ENCODE measurements around the gene MXRA7. TPM values are rescaled to one million over a fixed set of nuclear protein-coding genes. Genes with fewer than 3 reads are reported as not detected.
"Not testable (repeated sequence)": the region's sequence is repeated elsewhere in the genome, so short reads cannot be mapped to it uniquely, and the experiment has no call there.

MXRA7 gene
- total RNA-seq, 1 donor from 2014 or later, result 88.0 TPM

DNA sequence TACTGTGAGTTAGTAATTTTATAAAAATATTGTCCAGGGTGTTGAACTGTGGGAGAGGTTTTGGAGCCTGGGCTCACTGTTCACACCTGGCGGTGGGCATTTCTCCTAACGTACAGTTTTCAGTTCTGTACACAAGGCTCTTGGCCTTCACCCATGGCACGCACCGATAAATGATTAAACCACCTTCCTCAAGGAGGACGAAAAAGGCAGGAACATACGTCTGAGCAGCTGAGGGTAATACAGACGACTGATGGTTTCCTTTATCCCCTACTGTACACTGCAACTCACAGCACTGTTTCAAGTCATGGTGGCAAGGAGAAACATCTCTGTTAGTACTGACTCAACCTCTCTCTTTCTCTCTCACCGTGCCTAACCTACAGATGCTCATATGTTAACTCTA is 65.8 kb downstream of the MXRA7 start:
- DNase-seq (ENCODE audit: low read depth, low spot score), result no peak

DNA sequence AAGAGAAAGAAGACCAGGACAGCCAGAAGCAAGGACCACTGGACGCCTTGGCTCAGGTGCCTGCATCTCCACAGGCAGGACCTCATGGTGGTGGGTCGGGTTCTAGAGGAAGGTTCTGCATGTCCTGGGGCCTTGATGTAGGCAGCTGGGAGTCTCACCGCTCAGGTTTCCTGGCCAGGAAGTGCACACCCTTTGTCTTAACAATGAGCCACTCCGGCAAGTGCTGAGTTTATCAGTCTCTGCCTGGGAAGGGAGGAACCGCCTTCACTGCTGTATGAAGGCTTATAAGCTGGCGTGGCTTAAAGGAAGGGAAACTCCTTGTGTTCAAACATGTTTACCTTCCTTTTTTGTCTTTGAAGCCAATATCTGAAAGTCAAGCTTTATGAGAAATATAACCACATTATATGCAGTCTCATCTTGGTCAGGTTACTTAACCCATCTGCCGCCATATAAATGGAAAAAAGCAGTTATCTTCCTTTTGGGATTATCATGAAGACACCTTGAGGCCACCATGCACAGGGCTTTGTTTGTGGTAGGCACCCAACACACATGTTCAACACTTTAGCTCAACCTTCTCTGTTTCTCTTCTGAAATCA is 67.1 kb downstream of the MXRA7 start, which contains the start of gene ST6GALNAC1:
Gene ST6GALNAC1 (minus strand): TSS at position 205 of the 596 bp plus-strand sequence. CDS start 119 bp downstream, at position 86.
- no peak for DNase-seq (ENCODE audit: low read depth, low spot score)

DNA sequence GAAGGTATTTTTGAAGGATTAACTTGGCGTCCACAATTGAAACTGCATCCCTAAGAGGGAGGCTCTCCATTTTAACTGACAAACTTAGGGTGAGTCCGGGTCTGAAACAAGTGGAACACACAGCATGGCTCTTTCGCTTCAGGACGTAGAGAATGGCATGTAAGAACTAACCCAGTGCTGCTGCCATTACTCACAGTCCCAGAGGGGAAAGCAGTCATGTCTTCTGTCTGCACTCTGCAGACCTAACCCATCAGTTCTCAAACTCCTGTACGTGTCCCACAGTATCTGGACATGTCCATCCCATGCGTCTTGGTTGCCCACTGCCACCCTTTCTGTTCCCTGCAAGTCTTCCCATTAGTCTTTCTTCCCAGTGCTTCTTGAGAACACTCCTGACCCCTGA is 67.8 kb downstream of the MXRA7 start:
- no peak for DNase-seq (ENCODE audit: low read depth, low spot score)

- no peak for DNase-seq (ENCODE audit: low read depth, low spot score)
These were observed 68.7 kb downstream of the MXRA7 start for GRCh38 chr17:76642032-76642561.

DNA sequence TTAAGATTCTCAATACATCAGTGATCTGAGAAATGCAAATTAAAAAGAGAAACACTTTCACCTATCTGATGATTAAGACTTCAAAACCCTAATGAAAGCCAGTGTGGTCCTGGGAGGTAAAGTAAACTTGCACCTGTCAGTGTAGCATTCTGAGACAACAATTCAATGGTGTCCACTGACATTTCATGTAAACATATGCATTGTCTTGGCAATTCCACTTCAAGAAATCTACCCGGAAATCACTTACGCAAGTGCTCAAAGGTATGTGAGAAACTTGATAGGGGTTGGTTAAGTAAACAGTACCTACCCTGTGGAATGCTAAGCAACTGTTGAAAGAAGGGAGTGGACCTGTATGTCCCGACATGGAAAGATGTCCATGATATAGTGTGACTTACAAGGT is 69.3 kb downstream of the MXRA7 start:
- DNase-seq (ENCODE audit: low read depth, low spot score), result no peak

DNA sequence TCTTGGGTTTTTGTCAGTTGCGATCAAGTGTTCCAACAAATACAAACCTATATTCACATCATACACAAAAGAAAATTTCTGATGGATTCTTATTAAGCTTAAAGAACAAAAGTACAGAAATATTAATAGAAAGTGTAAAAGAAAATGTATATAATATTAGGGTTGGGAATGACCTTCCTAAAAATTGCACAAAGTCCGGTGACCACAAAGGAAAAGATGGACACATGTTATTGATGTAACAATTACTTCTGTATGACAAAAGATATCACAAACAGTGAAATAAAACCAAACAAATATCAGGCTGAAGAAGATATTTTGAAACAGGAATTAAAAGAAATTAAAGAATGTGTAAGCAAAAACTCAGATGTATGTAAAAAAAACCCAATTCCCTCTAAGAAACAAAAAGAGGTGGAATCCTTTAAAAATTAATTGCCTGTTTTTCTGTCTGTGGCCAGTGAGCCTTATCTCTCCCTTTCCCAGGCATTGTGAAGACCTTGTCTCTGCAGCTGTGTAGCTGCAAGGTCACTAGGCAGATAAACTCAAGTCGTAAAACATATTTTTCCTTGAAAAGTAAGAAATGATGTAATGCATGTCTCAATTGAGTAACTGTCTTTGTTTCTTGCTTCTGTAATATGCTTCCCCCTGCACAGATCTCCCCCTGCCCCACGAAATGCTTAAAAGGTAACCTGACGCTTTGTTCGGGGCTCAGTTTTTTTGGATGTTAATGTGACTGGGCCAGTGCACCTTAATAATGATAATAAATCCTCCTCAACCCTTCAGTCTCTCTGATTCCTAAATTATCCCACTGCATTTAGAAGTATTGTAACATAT is 70.0 kb downstream of the MXRA7 start:
- DNase-seq (ENCODE audit: low read depth, low spot score), result no peak

DNA sequence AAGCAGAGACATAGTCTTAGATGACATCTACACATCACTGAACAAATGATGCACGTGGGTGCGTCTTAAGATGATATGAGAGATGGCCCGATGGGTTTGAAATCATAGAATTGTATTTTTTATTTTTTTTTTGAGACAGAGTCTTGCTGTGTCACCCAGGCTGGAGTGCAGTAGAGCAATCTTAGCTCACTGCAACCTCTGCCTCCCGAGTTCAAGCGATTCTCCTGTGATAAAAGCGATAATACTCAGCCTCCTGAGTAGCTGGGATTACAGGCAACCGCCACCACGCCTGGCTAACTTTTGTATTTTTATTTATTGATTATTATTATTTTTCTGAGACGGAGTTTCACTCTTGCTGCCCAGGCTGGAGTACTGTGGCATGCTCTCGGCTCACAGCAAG is 72.5 kb downstream of the MXRA7 start:
- DNase-seq (ENCODE audit: low read depth, low spot score), result no peak

DNA sequence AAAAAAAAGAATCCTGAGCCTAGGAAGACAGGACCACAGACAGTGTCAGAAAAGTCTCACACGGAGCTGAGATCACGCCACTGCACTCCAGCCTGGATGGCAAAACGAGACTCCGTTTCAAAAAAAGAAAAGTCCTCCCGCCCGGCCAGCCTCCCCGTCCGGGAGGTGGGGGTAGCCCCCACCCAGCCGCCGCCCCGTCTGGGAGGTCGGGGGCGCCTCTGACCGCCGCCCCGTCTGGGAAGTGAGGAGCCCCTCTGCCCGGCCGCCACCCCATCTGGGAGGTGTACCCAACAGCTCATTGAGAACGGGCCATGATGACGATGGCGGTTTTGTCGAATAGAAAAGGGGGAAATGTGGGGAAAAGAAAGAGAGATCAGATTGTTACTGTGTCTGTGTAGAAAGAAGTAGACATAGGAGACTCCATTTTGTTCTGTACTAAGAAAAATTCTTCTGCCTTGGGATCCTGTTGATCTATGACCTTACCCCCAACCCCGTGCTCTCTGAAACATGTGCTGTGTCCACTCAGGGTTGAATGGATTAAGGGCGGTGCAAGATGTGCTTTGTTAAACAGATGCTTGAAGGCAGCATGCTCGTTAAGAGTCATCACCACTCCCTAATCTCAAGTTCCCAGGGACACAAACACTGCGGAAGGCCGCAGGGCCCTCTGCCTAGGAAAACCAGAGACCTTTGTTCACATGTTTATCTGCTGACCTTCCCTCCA is 74.1 kb downstream of the MXRA7 start:
- DNase-seq (ENCODE audit: low read depth, low spot score), result not testable (repeated sequence)

DNA sequence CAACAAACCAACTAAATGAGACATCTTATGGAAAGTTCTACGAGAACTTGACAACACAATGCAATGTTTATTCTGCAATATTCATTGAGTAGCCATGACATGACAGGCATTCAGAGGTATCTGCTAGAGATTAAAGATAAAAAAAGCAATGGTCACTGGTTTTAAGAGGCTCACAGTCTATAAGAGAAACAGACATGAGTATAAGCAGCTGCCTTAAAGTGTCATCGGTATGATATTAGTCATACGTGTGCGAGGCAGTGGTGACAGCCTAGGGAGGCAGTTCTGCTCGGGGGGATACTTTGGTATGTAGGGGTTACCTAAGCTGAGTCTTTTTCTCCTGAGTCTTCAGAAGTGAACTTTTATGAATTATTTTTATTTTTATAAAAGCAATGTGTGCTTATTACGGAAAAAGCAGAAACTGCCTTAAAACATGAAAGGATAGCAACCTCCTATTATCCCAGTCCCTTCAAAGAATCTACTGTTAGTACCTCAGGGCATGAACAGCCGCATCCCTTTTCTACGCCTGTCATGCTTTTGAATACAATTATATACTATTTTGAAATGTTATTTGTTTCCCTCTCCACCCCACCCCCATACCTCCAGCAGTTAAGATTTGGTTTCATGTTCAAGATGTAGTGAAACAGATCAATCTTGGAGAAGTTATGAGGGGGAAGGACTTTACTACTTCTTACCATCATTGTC is 75.0 kb downstream of the MXRA7 start:
- no peak for DNase-seq (ENCODE audit: low read depth, low spot score)

GRCh38 chr17:76635039-76635438 is 75.7 kb downstream of the MXRA7 start:
- DNase-seq (ENCODE audit: low read depth, low spot score), result no peak

DNA sequence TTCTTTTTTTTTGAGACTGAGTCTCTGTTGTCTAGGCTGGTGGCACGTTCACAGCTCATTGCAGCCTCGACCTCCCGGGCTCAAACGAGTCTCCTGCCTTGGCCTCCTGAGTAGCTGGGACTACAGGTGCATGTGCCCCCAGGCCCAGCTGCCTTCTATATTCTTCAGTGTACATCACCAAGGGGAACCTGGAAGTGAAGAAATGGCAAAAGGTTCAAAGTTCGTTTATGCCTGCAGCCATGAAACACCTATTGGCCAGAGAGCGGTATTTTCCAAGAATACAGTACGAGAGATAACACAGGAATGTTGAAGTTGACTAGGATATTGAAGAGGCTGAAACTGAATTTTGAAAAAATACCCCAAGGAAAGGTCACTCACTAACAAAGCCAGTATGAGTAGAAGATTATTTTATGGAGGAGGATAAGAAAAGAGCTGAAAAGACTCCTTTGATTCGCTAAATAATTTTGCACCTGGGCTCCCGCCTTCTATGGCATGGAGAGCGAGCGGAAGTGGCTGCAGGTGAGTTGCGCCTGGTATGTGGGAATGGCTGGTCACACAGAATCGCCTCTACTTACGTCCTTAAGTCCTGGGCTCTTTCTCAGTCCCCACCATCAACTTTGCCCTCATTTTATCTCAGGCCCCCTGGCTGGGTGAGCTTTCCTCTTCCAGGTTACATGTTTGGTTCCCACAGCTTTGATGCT is 77.0 kb downstream of the MXRA7 start:
- no peak for DNase-seq (ENCODE audit: low read depth, low spot score)

DNA sequence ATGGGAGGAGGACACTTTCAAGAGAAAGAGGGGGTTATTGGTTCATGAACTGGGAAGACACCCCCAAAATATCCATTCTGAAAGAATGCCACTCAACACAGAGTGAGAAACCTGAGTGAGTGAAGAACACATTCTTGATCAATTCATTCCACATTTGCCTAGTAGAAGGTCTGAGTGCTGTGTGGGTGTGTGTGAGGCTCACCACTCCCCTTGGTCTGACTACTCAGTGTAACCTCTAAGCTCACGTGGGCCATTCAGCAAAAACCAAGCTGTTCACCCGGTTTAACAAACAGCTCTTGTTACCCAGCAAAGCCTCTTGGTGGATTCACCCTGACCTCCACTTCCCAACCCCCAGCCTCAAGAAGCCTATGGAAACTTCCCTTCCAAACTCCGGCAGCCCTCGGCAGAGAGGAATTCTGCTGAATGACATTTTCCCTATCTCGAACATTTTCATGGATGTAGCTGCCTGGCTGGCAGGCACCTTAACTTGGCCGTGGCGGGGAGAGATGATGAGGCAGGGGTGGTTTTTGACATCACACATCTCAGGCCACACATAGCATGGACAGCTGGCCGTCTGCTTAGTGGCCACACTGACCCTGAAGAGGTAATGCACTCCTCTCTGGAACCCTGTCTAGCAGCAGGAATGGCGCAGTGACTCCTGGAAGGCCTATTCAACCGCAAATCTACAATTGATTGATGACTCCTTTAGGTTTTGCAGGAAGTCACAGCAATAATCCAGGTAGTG is 78.8 kb downstream of the MXRA7 start:
- no peak for DNase-seq (ENCODE audit: low read depth, low spot score)

DNA sequence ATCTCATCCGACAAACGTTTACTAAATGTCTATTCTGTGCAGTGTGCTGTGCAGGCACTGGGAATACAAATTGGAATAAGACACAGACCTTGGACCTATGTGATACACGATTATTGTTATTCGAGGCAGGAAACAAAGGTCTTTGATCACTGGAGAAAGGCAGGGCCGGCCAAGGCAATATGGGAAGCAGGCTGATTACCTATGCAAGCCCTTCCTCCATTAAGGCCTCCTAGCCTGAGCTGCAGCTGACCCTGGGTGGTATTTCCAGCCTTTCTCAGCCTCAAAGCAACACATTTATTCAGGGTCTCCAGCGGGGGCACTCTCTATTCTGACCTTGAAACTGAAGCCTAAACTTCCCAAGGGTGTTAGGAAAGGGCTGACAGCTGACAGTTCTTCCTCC is 80.6 kb downstream of the MXRA7 start:
- DNase-seq (ENCODE audit: low read depth, low spot score), result no peak

Other genes with a start within 250 kb of the MXRA7 start
- not detected in 2 replicates for gene AANAT, start 243.4 kb downstream of the MXRA7 start, total RNA-seq
- gene RHBDF2, start 209.5 kb downstream of the MXRA7 start, total RNA-seq, result 14.0 and 20.6 TPM in 2 replicates
- 0.40 and 1.4 TPM in 2 replicates for gene CYGB, start 173.3 kb downstream of the MXRA7 start, total RNA-seq
- 0.20 and 0.35 TPM in 2 replicates for gene PRCD, start 170.9 kb downstream of the MXRA7 start, total RNA-seq
- 0.66 and 1.7 TPM in 2 replicates for gene ST6GALNAC2, start 125.1 kb downstream of the MXRA7 start, total RNA-seq
- 0.33 TPM in 1 of 2 replicates, not detected in the other for gene ST6GALNAC1, start 67.2 kb downstream of the MXRA7 start, total RNA-seq
- 22.6 and 33.0 TPM in 2 replicates for gene JMJD6, start 15.6 kb upstream of the MXRA7 start, total RNA-seq
- gene METTL23, start 15.9 kb upstream of the MXRA7 start, total RNA-seq, result 18.6 and 19.8 TPM in 2 replicates
- gene SRSF2, start 26.4 kb upstream of the MXRA7 start, total RNA-seq, result 371 and 418 TPM in 2 replicates
- 26.6 and 28.6 TPM in 2 replicates for gene MFSD11, start 27.2 kb upstream of the MXRA7 start, total RNA-seq
- gene MGAT5B, start 157.4 kb upstream of the MXRA7 start, total RNA-seq, result 0.53 and 1.4 TPM in 2 replicates

Measured in pulmonary artery endothelial cell (primary cell).